Measurements from ENCODE around the gene ZNF423.

Gene ZNF423

DNA sequence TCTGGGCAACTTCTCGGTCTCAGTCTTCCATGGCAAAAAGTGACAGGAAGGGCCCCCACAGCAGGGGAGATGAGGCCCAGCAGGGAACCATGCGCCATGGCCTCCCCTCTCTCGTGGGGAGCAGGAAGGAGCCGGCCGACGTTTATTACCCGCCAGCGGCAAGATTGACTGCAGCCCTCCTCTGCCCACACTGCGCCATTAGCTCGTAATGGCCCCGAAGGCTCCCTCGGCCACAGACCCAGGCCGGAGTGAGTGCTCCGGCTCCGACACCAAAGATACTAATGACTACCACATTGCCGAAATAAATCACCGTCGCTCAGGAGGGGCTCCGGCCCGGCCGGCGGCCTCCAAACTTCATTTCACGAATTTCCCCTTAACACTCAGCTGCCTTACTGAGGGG lies 255.4 kb downstream of the ZNF423 start:
- DNase-seq (ENCODE audit: low spot score): no peak

DNA sequence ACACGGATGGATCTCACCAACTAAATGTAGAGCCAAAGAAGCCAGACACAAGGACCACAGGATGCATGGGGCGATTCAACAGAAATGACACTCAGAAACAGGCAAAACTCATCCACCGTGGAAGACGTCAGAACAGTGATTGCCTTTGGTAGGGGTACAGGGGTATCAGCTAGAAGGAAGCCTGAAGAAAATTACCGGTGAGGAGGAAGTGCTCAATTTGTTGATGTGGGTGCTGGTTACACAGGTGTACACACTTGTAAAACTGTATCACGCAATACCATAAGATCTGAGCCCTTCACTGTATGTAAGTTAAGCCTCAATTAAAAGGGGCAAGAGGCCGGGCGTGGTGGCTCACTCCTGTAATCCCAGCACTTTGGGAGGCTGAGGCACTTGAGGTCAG lies 256.2 kb downstream of the ZNF423 start:
- no peak for DNase-seq (ENCODE audit: low spot score)

DNA sequence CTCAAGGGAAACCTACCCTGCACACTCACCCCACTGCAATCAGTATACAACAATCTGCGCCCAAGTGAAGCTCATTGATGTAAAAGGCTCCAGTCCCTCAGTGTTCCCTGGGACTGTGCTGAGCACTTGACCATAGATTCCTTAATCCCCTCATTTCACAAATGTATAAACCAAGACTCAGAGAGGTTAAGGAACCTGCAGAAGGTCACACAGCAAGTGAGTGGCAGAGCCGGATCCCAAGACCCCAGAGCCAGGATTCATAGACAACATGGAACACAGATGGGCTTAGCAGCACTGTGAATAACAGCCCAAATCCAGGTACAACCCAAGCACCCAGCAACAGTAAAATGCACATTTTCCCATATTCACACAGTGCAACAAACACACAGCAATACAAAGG lies 256.6 kb downstream of the ZNF423 start:
- DNase-seq (ENCODE audit: low spot score): no peak

DNA sequence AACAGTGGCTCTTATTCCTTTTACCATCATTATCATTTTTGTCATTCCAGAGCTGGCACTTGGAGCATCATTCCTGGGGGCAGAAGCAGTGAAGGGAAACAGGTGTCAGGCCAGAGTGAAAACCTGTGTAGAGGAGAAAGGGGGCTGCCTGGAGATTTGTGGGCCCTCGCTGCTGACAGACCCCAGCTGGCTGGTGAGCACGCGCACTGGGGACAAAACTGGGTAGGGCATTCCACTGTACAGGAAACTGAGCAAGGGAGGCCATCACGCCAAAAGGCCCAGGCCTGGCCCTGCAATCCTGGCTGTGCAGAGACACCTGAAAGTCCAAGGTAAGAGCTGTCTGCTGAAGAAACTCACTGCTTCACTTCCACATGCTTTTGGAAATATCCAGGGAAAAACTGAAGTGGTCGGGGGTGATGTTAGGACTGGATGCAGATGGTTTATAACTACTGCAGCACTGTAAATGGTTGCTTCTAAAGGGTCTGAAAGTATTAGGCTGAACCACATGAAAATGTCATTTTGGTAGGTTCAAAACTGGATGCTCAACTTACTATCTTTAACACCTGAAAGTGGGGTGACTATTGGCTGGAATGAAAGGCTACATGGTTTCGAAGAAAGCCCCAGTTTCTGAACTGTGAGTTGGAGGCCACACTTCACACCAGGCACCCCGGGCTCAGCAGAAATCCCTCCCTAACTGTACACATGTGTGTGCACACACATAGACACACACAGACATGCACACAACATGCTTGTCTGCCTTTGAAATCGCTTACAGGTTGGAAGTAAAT lies 257.3 kb downstream of the ZNF423 start:
- DNase-seq (ENCODE audit: low spot score): no peak

DNA sequence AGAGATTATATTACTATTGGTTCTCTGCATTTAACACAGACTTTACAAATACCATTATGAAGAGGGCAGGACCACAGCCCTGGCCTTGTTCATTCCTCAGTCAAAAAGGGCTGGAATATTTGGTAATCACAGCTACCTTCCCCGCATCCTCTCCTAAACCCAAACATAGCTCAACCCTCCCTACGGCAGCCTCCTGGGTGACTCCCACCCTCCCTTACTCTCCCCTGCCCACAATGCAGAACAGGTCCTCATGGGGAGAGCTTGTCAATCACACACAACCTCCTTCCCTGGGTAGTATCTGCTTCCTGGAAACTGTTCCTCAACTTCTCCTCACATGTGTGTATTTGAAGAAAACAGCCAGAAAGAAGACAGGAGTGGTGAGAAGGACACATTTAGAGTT lies 258.1 kb downstream of the ZNF423 start:
- DNase-seq (ENCODE audit: low spot score): no peak

DNA sequence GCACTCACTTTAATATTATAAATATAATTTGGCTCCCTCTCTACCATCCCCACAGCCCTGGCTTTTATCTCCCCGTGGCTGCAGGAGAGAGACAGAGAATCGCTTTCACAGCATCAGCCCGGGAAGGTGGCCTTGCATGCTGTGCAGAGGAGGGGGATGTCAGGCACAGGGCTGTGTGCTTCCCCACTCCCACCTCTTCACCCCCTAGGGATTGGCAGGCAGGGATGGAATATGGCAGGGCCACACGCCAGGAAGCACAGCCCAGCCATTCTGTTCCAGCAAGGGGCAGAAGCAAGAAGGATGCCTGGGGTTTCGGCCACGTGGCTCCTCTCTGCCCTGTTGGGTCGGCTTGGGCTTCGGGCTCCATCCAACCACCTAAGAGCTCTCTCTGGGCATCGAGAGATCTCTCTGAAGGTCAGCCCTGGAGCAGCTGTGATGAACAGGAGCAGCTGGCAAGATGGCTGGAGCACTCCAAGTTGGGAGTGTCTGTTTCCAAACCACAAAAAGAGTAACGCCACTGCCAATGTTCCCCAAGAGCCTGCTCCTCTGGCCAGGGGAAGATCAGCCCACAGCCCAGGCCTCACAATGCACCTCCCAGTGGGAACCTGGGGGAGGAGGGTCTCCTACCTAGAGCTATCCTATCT lies 259.1 kb downstream of the ZNF423 start:
- no peak for DNase-seq (ENCODE audit: low spot score)

DNA sequence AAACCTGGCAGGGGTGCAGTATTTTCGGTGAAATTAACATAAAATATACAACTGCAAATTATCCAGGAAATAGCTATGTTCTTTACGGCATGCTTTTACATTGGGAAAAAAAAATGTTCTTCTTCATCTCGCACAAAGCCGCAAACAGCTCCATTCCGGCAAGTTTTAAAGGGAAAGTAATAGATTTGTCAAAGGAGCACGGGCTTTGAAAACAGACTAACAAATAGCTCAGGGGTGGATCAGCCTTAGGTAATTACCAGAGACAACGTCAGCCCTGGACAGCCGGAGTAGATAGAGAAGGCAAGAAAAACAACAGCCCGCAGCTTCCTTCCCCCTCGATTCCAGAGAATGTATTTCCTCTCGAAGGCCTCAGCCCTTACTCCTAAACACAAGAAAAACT lies 259.8 kb downstream of the ZNF423 start:
- DNase-seq (ENCODE audit: low spot score): no peak

DNA sequence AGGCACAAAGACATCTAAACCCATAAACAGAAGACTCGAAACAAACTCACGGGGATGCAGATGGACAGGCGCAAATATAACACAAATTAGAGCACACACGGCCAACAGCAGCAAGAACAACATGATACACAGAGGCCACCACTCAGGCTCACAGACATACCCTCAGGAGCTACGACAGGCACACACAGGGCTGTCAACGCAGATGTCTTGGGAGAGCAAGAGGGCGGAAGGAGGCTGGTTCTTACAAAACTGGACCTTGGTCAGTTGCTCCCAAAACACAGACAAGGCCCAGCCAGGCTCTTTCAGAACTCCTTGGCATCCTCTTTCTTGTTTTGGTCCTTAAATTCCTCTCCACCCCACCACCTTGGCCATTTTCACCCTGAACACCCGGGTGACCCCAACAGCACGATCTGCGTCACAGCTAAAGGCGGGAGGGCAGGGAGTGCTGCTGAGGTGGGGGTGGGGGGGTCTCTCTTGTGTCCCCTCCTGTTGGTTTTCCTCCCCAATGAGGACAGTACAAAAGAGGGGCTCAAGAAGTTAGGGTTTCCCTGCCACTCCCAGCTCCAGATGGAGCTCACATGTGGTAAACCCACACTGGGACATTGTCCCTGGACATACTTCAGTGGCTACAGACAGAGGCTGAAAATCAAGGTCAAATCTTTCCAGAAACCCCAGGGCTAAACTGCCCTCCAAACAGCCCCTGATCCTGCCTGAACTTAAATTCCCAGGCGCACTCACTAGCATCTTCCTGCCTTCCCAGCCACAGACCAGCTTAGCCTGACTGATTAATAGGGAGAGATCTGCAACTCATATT lies 261.0 kb downstream of the ZNF423 start:
- DNase-seq (ENCODE audit: low spot score): no peak

DNA sequence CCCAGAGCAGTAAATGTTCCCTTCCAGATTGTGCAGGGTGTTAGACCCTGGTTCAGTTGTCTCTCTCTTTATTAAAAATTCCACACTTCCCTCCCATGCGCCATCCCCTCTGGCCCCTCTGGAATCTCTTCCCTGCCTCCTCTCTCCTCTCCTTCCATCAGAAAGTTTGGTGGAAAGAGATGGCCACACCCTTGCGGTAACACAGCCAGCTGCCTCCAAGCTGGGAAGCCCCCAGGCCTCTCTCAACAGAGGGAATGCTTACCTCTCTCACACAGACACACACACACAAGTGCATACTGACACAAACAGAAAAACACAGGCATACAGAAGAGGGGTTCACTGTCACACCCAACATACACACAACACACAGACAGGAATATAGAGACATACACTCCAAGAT lies 261.8 kb downstream of the ZNF423 start:
- DNase-seq (ENCODE audit: low spot score): no peak

DNA sequence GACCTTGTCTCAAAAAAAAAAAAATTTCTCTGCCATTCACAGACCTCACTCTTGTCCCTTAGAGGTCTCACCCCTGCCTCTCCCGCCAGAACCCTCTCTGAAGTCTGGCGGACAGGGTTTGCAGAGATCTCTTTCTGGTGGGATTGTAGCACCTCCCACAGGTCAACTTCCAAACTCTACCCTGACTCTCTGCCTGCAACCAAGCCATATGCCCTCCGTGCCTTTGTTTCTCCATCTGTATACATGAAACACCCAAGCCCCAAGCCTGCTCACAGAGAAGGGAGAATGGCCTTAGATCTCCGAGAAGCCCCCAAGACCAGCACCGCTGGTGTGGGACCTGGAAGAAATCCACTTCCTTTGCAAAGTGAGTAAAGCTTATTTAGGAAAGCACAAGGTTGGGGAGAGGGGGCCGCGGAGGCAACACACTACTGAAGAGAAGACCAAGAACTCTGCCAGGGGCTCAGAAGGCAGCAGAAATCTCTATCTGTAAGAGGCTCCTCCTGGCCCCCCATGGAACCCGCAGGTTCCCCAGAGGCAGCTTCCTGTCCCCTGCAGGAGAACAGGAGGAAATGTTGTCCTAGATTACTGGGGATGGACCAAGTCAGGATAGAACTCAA lies 262.4 kb downstream of the ZNF423 start:
- DNase-seq (ENCODE audit: low spot score): no peak

DNA sequence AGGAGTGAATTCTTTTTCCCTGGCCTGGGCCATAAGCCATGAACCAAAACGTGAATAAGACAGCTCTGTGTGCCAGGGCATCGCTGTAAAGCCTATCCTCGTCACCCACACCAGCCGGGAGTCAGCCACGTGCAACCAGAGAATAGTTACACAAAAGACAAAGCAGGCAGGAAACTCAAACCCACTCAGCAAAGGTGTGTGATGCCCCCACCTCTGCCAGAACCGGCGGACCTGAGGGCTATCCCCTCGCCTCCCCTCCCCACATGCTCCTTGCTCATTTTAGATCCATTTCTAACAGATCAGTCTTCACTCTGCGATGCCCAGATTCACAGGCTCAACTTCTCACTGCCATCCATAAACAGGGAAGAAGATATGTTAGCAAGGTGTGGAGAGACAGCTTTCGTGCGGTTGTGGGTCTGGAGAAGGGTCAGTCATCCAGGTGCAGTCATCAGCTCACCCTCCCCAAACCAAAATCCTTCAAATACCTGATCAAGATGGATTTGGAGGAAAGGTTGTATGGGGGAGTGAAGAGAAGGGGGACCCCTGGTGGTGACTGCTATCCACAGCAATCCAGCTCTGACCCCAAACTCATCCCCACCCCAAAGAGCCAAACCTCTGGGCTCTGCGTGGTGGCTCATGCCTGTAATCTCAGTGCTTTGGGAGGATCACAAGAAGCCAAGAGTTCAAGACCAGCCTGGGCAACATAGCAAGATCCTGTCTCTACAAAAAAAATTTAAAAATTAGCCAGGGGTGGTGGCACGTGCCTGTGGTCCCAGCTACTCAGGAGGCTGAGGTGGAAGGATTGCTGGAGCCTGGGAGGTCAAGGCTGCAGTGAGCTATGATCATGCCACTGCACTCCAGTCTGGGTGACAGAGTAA lies 263.1 kb downstream of the ZNF423 start:
- DNase-seq (ENCODE audit: low spot score): peak; percentile 77

DNA sequence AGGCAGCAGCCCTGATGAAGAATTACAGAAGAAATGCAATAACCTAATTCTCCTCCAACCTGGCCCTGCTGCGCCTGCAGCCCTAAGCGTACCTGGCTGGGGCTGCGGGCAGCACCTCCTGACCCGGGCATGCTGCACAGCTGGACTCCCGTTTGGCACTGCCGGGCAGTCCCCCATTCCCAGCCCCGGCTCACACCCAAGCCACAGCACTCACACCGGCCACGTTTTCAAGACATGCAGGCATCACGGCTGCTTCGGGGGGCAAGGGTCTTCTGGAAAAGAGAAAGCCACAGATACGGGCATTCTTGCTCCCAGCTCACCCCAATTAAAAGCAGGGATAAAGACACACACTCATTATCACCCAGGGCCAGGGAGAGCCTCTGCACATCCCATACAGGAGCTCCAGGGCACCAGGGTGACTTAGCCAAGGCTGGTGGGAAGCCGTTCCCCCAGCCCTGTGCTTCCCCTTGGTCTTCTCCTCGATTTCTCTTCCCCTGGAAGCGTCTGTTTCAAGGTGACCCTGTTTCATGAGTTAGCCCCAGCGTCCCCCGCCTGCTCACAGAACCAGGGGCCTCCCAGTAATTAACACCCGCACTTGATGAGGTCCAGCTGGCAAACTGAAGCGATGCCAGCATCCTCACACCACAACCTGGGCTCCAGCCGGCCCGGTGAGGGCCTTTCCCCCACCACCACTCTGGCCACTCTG lies 265.6 kb downstream of the ZNF423 start:
- DNase-seq (ENCODE audit: low spot score): no peak

DNA sequence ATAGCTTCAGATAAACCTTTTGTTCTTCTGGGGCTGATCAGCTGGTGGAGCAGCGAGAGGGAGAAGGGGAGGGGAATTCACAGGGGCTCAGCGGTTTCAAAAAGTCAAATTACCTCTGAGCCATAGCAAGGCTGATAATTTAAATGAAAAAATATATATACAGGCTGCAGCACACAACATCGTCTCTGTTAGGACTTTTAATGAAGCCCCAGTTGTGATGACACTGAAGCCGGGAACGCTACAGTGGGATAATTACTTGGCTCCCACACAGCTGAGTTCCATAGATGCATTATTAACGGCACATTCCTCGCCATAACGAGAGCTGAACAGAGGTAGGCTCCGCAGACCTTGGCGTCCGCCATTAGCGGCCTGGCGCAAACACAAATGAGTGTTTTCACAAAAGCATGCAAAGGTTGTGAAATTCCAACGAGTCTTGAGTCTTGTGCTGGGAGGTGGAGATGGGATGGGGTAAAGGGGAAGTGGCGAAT lies 266.3 kb downstream of the ZNF423 start:
- no peak for DNase-seq (ENCODE audit: low spot score)

DNA sequence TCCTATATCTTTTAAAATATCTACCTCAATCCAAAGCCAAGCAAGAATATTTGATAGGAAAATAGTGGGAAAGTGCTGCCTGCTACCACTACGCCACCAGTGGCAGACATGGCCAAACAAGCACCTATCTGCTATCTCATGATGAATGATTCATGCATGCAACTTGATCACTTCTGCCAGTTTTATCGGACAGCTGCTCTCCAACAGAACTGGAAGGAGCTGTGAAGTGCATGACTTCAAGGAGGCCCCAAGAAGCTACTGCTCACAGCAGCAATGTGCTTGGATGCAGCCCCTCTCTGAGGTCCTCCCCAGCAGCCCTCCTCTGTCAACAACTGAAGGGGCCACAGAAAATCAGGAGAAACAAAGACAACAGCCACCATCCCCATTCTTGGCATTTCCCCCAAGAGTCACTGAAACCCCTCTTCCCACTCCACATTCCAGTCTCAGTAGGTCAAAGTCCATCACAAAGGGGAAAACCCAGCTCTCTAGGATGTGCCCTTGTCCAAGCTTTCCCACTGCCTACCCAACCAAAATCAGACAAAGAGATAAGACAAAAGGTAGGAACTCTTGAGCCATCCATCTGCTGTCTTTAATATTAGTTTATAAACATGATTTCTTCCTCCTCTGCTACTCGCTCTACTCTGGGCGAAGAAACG lies 267.1 kb downstream of the ZNF423 start:
- no peak for DNase-seq (ENCODE audit: low spot score)

DNA sequence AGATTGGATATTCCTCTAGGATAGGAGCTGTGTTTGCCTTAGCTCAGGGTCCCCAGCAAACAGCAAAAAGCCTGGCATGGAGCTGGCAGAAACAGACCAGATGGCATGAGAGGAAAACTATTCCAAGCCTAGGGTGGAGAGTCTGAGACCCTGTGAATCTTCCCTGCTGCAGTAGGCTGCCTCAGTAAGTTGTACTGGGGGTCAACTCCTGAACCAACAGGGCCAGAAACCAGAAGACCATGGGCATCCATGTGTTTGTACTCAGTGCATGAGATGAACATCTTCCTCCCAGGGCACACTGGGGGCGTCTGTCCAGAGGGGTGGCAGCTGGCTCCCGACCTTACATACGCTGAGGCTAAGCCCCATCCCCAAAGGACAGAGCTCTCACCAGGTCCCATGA lies 267.9 kb downstream of the ZNF423 start:
- DNase-seq (ENCODE audit: low spot score): no peak

DNA sequence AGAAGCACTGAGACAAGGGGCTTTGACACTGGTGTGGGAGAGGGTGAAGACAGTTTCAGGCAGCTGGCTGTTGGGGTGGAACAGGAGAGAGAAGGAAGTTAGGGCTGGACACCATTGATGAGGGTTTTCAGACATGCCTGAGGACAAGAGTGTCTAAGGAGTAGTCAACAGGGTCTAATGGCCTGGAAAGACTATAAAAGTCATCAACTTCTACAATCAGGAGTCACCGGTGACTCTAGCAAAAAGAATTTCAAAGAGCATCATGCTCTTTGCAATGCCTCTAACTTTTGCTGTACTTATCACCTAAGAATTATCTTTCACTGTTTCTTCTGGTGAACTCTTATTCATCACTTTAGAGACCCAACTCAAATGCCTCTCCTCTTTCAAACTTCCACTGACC lies 268.4 kb downstream of the ZNF423 start:
- DNase-seq (ENCODE audit: low spot score): no peak

DNA sequence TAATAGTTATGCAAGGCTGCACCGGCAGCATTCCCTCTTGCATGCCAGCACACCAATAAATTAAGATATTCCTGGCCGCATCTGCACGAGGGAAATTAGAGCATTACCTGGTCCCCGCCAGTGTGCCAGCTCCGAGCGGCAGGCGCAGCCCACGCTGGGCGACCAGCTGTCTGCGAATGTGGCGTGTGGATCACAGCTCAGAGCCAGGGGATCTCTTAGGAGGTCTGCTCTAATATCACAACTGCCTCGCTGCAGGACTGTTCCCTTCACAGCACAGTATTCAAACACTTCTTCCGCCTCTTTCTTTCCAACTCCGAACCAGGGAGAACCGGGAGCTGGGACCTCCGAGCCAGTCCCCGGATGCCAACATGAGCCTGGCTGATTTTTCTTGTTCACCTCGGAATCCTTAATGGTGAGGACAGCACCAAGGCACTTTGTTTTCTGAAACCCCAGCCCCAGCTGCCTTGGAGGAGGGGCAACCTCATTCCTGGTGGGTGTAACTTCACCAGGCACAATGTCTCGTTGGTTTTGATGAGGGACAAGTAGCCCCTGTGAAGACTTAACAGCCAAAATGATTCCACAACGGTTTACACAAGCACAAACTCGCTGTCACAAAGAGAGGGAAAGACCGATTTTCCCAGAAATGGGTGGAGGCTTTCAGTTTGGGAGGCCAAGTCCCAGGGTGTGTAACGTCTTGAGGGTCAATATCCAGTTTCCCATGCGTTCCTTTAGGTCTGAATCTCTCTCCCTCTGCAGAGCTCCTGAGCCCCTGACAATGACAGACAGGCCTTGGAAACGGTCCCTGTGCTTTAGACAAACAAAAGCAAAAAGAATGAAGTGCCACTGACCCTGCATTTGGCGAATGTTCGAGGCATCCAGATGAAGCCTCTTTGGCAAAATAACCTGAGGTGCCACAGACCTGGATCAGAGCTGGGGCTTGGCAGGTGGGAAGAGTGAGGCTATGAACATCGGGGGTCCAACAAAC lies 269.2 kb downstream of the ZNF423 start:
- DNase-seq (ENCODE audit: low spot score): no peak

DNA sequence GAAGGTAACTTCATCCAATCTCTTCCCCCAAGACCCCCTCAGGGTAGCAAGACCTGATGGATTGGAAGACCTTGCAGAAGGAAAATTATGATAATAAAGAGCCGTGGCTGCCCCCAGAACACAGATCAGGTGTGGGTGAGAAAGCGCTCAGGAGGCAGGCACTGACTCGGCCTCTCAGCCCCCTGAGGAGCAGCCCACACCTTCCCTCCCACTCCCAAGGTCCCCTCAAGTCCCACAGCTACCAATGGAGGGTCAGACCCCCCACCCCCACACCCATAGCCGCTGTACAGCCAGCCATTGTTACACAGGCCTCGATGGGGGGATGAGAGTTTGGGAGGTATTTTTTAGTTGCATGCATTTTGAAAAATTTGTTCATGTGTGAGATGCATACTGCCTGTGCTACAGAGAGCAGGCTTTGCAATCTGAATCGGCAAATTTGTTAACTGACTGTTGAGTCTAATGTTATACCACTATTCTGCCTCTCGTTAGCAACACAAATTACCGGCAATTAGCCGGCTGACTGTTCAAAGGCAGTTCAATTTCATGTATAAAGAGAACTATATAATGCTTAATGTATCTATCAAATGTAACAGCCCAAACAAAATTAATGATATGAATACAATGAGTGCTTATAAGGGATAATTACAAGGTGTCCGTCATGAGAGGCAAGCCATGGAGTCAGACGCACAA lies 270.6 kb downstream of the ZNF423 start:
- DNase-seq (ENCODE audit: low spot score): no peak
